HEK293 (cell line): ENCODE measurements around the gene LLGL2.
"Not testable (repeated sequence)": the region's sequence is repeated elsewhere in the genome, so short reads cannot be mapped to it uniquely, and the experiment has no call there.

Experiments used
- ZNF354C ChIP-seq: fragments of 450-650 bp; formaldehyde crosslinking; IDR thresholded peaks from 2 replicates; pipeline ENCODE4 v1.5.1; 2016; ENCODE audit warnings: missing biosample characterization, missing genetic modification characterization, low read depth, borderline replicate concordance
- ZNF747 ChIP-seq: fragments of 450-650 bp; formaldehyde crosslinking; IDR thresholded peaks from 2 replicates; pipeline ENCODE4 v1.5.1; 2016; ENCODE audit warnings: missing biosample characterization, missing genetic modification characterization
- TF ChIP-seq, protein P1 (sequence below): fragments of 450-650 bp; formaldehyde crosslinking; IDR thresholded peaks from 2 replicates; pipeline ENCODE4 v1.5.1; 2016; ENCODE audit warnings: missing biosample characterization, missing genetic modification characterization
- TF ChIP-seq, protein P2 (sequence below): fragments of 450-650 bp; formaldehyde crosslinking; IDR thresholded peaks from 2 replicates; pipeline ENCODE4 v1.5.1; 2016; ENCODE audit warnings: missing biosample characterization, missing genetic modification characterization

GRCh38 chr17:75477490-75477862 lies 48.0 kb upstream of the LLGL2 start:
- TF ChIP-seq, protein P1, sequence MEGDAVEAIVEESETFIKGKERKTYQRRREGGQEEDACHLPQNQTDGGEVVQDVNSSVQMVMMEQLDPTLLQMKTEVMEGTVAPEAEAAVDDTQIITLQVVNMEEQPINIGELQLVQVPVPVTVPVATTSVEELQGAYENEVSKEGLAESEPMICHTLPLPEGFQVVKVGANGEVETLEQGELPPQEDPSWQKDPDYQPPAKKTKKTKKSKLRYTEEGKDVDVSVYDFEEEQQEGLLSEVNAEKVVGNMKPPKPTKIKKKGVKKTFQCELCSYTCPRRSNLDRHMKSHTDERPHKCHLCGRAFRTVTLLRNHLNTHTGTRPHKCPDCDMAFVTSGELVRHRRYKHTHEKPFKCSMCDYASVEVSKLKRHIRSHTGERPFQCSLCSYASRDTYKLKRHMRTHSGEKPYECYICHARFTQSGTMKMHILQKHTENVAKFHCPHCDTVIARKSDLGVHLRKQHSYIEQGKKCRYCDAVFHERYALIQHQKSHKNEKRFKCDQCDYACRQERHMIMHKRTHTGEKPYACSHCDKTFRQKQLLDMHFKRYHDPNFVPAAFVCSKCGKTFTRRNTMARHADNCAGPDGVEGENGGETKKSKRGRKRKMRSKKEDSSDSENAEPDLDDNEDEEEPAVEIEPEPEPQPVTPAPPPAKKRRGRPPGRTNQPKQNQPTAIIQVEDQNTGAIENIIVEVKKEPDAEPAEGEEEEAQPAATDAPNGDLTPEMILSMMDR (tag by site-specific recombination), result not testable (repeated sequence)
- TF ChIP-seq, protein P2, sequence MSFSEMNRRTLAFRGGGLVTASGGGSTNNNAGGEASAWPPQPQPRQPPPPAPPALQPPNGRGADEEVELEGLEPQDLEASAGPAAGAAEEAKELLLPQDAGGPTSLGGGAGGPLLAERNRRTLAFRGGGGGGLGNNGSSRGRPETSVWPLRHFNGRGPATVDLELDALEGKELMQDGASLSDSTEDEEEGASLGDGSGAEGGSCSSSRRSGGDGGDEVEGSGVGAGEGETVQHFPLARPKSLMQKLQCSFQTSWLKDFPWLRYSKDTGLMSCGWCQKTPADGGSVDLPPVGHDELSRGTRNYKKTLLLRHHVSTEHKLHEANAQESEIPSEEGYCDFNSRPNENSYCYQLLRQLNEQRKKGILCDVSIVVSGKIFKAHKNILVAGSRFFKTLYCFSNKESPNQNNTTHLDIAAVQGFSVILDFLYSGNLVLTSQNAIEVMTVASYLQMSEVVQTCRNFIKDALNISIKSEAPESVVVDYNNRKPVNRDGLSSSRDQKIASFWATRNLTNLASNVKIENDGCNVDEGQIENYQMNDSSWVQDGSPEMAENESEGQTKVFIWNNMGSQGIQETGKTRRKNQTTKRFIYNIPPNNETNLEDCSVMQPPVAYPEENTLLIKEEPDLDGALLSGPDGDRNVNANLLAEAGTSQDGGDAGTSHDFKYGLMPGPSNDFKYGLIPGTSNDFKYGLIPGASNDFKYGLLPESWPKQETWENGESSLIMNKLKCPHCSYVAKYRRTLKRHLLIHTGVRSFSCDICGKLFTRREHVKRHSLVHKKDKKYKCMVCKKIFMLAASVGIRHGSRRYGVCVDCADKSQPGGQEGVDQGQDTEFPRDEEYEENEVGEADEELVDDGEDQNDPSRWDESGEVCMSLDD, result not testable (repeated sequence)
- not testable (repeated sequence) for TF ChIP-seq ZNF354C (tag by site-specific recombination); ZNF747
